Activated CD4-positive, alpha-beta T cell treated with anti-CD3 and anti-CD28 coated beads, Interleukin-2, amount 50 U/mL, for 48 hours (primary cell): ENCODE results near the gene ITPKC.
"Not testable (repeated sequence)": the region's sequence is repeated elsewhere in the genome, so short reads cannot be mapped to it uniquely, and the experiment has no call there.

Experiments used
- DNase-seq, 2 experiments: peaks; one replicate each; pipeline ENCODE4 v3.0.0-alpha.2; 2020

ITPKC gene

DNA sequence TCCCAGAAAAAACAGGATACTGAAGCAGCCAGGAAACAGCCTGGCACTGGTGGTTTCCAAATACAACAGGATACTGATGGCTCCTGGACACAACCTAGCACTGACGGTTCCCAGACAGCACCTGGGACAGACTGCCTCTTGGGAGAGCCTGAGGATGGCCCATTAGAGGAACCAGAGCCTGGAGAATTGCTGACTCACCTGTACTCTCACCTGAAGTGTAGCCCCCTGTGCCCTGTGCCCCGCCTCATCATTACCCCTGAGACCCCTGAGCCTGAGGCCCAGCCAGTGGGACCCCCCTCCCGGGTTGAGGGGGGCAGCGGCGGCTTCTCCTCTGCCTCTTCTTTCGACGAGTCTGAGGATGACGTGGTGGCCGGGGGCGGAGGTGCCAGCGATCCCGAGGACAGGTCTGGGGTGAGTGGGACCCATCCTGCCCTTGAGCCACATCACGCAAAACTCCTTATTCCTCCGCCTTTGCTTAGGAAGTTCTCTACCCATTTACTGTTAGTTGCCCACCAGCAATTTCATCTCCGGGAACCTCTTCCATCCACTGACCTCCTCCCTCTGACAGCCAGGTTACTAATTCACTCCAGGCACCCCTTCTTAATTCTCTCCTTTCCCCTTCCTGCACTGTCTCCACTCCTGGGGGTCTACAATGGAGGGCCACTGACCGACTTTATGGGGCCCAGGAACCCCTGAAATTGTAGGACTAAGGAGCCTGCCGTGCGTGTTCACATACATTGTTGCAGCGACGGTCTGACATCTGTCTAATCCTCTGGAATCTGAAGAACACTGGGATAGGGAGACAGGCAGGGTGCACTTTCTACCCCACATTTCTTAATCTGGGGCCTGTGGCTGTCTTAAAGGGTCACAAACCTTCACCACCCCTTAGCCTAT, 1.2 kb downstream of the ITPKC start:
- no peak for DNase-seq

DNA sequence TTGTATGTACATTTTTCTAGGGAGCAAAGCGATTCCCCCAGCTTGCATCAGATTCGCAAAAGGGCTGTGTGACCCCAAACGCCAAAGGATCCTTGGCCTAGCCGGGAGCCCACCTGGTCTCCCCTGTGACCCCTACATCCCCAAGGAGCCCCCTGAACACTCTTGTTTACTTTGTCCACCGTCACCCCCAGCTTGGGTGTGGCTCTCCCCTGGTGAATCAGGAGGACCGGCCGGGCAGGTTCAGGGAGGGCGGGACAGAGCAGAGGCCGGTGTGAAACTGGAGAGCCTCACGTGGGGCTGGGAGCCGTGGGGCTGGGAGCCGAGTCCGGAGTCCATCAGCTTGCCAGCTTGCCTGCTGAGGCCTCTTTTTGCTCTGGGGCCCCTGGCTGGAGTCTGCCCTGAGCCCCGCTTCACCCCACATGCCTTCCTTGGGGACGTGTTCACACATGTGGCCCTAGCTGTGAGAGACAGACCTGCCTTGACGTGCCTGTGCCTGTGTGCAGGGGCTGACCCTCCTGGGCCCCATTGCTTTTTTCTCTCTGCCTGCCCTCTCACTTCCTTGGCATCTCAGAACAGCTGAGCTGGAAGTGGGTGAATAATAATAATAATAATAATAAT, 2.0 kb downstream of the ITPKC start:
- DNase-seq = peak in 1 of 2 experiments; percentile 25

DNA sequence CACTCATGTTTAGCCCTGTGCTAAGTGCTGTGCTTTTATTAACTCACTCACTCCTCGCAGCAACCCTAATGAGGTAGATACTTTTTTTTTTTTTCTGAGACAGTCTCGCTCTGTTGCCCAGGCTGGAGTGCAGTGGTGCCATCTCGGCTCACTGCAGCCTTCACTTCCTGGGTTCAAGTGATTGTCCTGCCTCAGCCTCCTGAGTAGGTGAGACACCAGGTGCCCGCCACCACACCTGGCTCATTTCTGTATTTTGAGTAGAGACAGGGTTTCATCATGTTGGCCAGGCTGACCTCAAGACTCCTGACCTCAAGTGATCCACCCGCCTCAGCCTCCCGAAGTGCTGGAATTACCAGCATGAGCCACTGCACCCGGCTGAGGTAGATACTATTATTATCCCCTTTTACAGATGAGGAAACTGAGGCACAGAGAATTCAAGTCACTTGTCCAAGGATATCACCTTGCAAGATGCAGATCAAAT, 2.5 kb downstream of the ITPKC start:
- no peak for DNase-seq

DNA sequence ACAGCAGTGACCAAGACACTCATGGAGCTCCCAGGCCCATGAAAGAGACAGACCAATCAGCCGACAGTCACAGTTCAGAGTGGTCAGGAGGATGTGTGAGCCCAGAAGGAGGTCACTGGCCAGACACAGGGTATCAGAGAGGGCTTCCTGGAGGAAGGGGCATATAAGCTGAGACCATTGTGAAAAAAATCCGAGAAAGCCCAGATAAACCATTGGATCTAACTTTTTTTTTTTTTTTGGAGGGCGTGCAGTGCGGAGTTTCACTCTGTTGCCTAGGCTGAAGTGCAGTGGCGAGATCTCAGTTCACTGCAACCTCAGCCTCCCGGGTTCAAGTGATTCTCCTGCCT, 4.2 kb downstream of the ITPKC start:
- DNase-seq = no peak

DNA sequence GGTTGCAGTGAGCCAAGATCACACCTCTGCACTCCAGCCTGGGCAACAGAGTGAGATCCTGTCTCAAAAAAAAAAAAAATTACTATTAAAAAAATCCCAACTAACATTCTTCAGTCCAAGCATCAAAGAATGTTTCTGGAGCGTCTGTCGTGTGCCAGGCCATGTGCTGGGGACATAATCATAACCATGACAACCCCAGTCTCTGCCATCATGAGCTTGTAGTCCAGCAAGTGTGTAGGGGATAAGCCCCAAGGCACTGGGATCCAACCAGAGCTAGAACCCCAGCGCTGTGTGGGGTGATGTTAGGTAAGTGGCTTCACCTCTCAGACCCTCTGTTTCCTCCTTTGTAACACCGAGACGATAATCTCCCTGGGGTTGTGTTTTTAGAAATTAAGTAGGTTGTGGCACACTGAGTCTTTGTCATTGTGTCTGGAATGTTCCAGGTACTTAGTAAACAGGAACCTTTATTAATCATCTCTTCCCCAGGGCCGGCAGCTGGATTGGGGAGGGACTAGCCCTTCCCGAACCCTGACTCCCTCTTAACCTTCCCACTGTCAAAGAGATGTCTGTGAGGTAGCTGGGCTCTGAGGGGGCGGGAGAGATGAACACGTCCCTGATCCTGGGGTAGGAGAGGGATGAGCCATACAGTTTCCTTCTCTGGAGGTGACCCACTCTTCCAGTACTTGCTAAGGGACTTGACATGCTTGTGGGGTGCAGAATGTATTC, 5.2 kb downstream of the ITPKC start:
- no peak for DNase-seq

DNA sequence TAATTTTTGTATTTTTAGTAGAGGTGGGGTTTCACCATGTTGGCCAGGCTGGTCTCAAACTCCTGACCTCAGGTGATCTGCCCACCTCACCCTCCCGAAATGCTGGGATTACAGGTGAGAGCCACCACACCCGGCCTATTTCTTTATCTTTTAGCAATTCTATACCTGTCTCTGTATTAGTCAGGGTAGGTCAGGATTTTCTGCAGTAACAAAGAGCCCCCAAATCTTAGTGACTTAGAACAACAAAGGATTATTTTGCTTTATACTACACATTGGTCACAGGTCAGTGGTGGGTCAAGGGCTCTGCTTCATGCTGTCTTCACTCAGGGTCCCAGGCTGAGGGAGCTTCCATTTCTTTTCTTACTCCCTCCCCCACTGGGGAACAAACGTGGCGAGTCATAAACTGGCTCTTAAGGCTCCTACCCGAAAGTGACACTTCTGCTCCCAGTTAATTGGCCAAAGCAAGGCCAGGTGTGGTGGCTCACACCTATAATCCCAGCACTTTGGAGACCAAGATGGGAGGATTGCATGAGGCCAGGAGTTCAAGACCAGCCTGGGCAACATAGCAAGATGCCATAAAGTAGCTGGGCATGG, 6.8 kb downstream of the ITPKC start:
- no peak for DNase-seq

DNA sequence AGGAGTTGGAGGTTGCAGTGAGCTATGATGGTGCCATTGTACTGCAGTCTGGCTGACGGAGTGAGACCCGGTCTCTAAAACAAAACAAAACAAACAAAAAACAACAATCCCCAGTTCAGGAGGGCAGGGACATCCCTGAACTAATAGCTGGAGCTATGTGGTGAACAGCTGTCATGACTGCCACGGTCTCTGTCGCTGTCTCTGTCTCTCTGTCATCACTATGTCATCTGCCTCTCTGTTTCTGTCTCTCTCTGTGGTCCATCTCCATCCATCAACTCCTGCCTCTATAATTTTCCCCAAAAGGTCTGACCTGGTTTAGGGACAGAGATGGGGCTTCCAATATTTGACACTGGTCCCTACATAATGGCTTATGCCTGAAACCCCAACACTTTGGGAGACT, 7.4 kb downstream of the ITPKC start:
- no peak for DNase-seq

DNA sequence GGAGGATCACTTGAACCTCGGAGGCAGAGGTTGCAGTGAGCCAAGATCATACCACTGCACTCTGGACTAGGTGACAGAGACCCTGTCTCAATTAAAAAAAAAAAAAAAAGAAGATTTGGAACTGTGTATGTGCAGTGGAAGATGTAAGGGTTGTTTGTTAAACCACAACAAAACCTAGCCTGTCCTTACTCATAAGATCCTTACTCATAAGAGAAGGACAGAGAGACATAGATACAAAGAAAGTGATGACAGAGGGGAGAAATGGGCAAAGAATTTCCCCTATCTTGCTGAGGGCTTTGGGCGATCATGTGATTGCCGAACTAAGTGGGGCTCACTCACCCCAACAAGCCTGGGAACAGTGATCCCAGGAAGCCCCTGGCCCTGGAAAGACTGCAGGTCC, 7.9 kb downstream of the ITPKC start:
- no peak for DNase-seq

DNA sequence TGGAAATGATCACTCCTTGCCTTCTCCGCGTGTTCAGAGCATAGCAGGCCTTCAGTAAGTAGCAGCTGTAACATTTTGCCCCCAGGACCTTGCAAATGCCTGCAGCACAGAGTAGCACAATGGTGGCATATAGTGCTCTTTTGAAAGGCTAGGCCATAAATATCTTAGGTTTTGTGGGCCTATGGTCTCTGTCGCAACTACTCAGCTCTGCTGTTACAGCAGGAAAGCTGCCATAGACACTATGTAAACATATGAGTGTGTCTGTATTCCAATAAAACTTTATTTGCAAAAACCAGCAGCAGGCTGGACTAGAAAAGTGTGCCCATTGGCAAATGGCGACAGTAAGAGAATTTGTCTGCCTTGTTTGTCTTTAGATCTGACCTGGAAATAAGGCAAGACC, 9.4 kb downstream of the ITPKC start:
- DNase-seq = no peak

DNA sequence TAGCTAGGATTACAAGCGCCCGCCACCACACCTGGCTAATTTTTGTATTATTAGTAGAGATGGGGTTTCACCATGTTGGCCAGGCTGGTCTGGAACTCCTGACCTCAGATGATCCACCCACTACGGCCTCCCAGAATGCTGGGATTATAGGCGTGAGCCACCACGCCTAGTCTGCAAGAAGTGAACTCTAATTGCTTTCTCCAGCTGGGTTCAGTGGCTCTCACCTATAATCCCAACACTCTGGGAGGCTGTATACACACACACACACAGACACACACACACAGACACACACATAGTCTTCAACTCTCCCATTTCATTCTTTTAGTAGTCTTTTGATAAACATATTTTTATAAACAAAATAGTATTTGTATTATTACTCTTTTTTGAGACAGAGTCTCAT, 13.2 kb downstream of the ITPKC start:
- DNase-seq = not testable (repeated sequence)

DNA sequence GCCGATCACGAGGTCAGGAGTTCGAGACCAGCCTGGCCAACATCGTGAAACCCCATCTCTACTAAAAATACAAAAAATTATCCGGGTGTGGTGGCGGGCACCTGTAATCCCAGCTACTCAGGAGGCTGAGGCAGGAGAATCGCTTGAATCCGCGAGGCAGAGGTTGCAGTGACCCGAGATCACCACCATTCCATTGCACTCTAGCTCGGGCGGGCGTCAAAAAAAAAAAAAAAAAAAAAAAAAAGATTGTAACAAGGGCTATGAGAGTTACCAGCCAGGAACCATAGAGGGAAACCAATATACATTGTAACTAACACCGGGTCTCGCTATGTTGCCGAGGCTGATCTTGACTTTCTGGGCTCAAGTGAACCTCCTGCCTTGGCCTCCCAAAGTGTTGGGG, 15.4 kb downstream of the ITPKC start:
- not testable (repeated sequence) for DNase-seq

DNA sequence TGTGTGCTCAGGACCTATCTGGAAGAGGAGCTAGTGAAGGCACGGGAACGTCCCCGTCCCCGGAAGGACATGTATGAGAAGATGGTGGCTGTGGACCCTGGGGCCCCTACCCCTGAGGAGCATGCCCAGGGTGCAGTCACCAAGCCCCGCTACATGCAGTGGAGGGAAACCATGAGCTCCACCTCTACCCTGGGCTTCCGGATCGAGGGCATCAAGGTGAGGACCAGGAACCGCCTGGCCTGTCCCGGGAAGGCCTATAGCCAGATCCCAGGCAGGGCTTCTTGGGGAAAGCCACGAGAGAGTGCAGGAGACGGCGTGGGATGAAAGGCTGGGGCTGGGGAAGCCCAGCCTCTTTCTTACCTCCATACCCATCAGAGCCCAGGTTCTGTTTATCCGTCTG, 16.2 kb downstream of the ITPKC start:
- DNase-seq = no peak

DNA sequence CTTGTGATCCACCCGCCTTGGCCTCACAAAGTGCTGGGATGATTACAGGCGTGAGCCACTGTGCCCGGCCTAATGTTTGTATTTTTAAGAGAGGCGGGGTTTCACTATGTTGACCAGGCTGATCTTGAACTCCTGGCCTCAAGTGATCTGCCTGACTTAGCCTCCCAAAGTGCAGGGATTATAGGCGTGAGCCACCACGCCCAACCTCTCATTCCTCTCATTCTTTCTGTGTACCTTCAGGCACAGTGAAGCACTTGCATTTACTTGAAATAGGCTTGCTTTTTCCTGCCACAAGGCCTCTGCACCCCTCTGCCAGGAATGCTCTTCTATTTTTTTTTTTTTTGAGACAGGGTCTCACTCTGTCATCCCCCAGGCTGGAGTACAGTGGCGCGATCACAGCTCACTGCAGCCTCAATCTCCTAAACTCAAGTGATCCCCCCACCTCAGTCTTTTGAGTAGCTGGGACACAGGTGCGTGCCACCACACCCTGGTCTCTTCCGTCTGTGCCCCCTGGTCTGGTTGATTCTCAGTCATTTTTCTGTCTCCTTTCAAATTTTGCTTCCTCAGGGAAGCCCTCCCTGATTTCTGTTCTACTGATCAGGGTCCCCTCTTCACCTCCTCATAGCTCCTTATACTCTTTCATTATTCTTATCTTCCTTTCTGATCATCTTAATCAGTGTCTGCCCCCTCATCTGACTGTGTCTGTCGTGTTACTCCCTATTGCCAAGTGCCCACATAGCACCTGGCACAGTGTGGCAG, 18.3 kb downstream of the ITPKC start:
- DNase-seq = no peak

DNA sequence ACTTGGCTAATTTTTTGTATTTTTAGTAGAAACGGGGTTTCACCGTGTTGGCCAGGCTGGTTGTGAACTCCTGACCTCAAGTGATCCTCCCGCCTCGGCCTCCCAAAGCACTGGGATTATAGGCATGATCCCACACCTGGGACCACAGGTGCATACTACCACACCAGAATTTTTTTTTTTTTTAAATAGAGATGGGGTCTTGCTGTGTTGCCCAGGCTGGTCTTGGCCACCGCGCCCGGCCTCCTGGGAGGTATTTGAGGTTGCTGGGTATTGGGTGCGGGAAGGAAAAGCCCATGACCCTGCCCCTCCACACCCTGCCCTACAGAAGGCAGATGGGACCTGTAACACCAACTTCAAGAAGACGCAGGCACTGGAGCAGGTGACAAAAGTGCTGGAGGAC, 19.7 kb downstream of the ITPKC start:
- no peak for DNase-seq

DNA sequence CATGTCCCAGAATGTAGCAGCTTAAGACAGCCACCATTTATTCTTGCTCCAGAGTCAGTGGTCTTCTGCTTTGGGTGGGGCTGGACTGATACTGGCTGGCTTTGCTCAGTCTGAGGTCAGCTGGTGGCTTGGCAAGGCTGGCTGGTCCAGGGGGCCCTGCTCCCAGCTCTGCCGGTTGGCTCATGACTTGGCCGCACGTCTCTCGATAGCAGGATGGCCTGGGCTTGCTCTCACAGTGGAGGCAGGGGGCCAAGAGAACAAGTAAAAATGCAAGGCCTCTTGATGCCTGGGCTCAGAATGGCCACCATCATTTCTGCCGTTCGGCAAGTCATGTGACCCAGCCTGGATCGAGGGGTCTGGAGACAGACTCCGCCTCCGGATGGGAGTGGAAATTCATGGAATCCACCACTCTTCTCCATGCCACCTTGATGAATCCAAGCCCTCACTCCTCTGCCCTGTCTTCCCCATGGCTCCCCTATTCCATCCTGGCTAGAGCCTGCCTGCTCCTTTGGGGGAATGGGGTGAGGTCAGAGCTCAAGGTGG, 20.3 kb downstream of the ITPKC start:
- no peak for DNase-seq

DNA sequence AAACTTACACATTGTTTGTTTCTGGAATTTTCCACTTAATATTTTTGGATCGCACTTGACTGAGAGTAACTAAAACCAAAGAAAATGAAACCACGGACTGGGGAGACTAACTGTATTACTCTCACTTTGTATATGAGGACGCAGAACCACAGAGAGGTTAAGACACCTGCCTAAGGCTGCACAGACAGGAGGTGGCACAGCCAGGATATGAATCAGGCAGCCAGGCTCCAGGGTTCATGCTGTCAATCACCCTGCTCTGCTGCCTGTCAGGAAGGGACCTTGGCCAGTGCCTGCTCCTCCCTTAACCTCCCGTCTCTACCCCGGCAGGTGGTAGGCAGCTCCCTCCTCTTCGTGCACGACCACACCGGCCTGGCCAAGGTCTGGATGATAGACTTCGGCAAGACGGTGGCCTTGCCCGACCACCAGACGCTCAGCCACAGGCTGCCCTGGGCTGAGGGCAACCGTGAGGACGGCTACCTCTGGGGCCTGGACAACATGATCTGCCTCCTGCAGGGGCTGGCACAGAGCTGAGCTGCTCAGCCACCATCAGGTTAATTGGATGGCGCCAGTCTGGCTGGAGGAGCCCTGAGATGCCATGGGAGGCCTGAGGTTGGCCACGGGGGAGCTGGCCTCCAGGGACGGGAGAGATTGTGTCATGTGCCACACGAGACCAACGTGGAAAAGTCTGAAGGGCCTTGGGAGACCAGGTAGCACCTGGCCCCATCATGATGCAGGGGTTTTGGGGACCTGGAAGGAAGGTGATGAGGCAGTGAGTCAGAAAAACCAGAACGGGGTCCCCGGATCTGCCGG, 22.3 kb downstream of the ITPKC start:
- DNase-seq = no peak

DNA sequence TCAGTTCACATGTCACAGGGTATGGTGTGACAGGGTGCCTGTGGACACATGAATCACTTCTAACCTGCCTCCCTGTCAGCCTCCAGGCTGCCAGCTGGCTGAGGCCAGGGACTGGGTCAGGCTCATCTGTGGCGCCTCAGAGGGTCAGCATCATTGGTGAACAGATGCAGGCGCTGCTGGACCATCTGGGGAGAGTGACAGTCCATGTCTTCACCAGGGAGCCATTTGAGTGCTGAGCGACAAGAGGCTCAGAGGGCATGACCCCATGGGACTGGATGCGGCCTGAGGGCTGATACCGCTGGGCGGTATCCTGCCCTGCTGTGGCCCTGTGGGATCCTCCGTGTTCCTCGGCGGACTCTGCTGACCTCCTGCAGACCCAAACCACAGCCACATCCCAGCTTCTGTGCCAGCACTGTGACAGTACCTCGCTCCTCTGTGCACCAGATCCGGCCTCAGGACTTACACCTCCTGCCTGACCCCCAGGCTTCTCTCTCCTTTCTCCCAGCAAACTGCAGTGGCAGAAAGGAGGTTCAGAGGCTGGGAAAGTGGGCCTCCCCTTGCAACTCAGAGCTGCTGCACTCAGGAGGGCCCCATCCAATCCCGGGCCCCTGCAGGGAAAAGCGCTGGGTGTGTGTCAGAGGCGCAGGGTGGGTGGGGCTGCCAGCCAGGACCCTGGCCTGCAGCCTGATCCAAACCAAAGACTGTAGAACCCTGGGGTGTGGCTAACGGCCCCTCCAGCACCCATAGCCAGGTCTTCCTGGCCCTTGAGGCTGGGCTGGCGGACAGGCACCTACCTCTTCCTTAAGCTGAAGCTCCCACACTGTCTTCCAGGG, 23.2 kb downstream of the ITPKC start:
- no peak for DNase-seq

DNA sequence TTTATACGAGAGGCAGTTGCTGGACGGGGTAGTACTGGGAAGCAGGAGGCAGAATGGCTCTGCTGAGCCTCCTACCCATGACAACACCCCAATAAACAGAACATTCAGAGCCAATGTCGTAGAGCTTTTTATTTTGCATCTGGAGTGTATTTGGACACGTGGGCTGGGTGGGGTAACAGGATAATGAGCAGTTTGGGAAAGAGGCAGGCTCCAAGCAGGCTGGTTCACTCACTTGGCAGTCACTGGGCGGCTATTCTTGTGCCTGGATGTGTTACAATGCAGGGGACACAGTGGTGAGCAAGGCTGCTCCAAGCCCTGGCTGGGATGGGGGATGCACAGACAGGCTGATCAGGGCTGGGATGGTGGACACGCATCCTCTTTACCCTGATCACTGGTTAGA, 23.8 kb downstream of the ITPKC start:
- DNase-seq = no peak

DNA sequence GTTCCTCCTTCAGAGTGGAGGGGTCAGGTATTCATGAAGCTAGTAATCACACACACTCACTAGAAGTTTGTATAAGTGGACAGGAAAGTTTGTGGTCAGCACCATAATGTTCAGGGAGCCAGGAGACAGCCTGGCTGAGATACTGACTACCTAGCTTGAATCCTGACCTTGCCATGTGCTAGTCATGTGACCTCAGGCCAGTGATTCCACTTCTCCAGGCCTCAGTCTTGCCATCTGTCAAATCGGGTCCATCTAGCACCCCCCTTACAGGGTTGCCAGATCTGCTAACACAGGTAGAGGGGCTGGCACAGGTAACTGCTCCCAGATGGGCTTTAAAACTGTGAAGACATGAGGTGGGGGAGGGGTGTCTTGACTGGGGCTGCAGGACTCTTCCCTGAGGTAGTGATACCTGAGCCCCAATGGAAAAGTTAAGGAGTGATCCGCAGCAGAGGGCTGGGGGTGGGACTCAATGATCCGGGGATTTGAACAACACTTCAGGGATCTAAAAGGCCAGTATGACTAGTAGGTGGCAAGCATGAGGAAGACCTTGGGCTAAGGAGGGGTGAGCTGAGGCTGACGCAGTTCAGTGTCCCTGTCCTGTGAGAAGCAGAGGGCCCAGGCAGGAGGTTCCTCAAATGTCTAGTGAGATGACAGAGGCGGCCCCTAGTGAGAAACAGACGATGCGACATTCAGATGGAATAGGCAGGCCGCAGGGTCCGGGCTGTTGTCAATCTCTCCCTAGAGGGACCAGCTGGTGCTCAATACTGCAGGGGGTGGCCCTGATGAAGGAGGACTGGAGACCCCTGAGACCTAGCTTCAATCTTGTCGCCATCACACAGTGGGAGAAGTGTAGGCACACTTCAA, 24.8 kb downstream of the ITPKC start:
- DNase-seq = no peak

DNA sequence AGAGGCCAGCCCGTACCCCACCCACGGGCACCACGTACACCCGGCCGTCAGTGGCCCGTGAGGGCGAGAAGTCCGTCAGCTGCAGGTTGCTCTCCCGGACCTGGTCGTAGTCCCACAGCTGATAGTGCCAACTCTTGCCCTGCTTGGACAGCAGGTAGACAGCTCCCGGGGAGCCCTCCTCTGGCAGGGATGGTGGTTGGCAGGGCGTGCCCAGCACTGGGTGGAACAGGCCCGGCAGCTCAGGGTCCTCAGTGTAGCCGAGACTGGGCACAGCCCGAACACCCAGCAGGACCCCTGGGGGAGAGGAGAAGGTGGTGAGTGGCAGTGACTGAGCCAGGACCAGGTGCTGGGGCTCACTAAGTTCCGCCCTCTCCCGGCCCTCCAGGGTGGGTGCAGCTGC, 25.6 kb downstream of the ITPKC start:
- DNase-seq = no peak
